Mesenchymal stem cell (in vitro differentiated cells and primary cell): Measurements from ENCODE around the gene AUTS2.

ENCODE experiments used
- DNase-seq: peaks from one replicate; pipeline ENCODE4 v3.0.0-alpha.2; 2013
- H2AFZ ChIP-seq: one replicate; pipeline ENCODE4 v1.6.1; 2013; ENCODE audit warnings: low read depth, mild to moderate bottlenecking, control low read depth, inconsistent platforms, low read length, moderate library complexity
- H2AK5ac ChIP-seq: 2 replicates; pipeline ENCODE4 v1.6.1; 2013; ENCODE audit warnings: low read length, moderate library complexity, mild to moderate bottlenecking, inconsistent platforms; ENCODE audit not compliant: severe bottlenecking
- H2BK120ac ChIP-seq: one replicate; pipeline ENCODE4 v1.6.1; 2013; ENCODE audit warnings: low read depth, mild to moderate bottlenecking, inconsistent platforms, low read length, moderate library complexity
- H2BK12ac ChIP-seq, 2 experiments: one replicate each; pipeline ENCODE4 v1.6.1; 2013; ENCODE audit warnings: inconsistent platforms in 2 of 2, low read length in 2 of 2, mild to moderate bottlenecking in 2 of 2, moderate library complexity in 2 of 2, control low read depth in 1 of 2
- H2BK15ac ChIP-seq: one replicate; pipeline ENCODE4 v1.6.1; 2013; ENCODE audit warnings: mild to moderate bottlenecking, low read depth, inconsistent platforms; ENCODE audit not compliant: poor library complexity, severe bottlenecking
- H2BK5ac ChIP-seq: 2 replicates; pipeline ENCODE4 v1.6.1; 2013; ENCODE audit warnings: low read depth, mild to moderate bottlenecking, low read length, control low read depth, inconsistent platforms; ENCODE audit not compliant: poor library complexity, severe bottlenecking
- H3K14ac ChIP-seq, 2 experiments: one replicate each; pipeline ENCODE4 v1.6.1; 2013; ENCODE audit warnings: inconsistent platforms in 2 of 2, low read length in 2 of 2, control low read depth in 1 of 2, mild to moderate bottlenecking in 1 of 2, moderate library complexity in 1 of 2
- H3K18ac ChIP-seq, 2 experiments: one replicate each; pipeline ENCODE4 v1.6.1; 2013; ENCODE audit warnings: inconsistent platforms in 2 of 2, low read length in 2 of 2, control low read depth in 1 of 2, low read depth in 1 of 2, mild to moderate bottlenecking in 1 of 2
- H3K23ac ChIP-seq, 2 experiments: one replicate each; pipeline ENCODE4 v1.6.1; 2013; ENCODE audit warnings: inconsistent platforms in 2 of 2, low read length in 2 of 2, mild to moderate bottlenecking in 2 of 2, moderate library complexity in 2 of 2, control low read depth in 1 of 2
- H3K27ac ChIP-seq: 2 replicates; pipeline ENCODE4 v1.5.1; 2013; ENCODE audit warnings: mild to moderate bottlenecking, moderate library complexity, low read length, control low read depth, inconsistent platforms; ENCODE audit not compliant: poor library complexity, severe bottlenecking
- H3K27me3 ChIP-seq, 2 experiments: 2 replicates each; pipeline versions ENCODE4 v1.6.1 to v1.7.0; 2013; ENCODE audit warnings: low read length in 2 of 2, mild to moderate bottlenecking in 2 of 2, moderate library complexity in 2 of 2, control low read depth in 1 of 2, inconsistent platforms in 1 of 2; ENCODE audit not compliant: control insufficient read depth in 1 of 2, insufficient read depth in 1 of 2
- H3K36me3 ChIP-seq, 2 experiments: 2 replicates each; pipeline versions ENCODE4 v1.6.1 to v1.7.0; 2013; ENCODE audit warnings: low read length in 2 of 2, control low read depth in 1 of 2, inconsistent platforms in 1 of 2, low read depth in 1 of 2, mild to moderate bottlenecking in 1 of 2; ENCODE audit not compliant: insufficient read depth in 2 of 2, control insufficient read depth in 1 of 2
- H3K4ac ChIP-seq, 2 experiments: one replicate each; pipeline ENCODE4 v1.6.1; 2013; ENCODE audit warnings: inconsistent platforms in 2 of 2, low read length in 2 of 2, mild to moderate bottlenecking in 2 of 2, moderate library complexity in 2 of 2, control low read depth in 1 of 2, low read depth in 1 of 2
- H3K4me1 ChIP-seq: 2 replicates; pipeline ENCODE4 v1.6.1; 2013; ENCODE audit warnings: low read depth, low read length, control low read depth; ENCODE audit not compliant: control insufficient read depth, insufficient read depth
- H3K4me2 ChIP-seq: 2 replicates; pipeline ENCODE4 v1.6.1; 2013; ENCODE audit warnings: low read length, mild to moderate bottlenecking, inconsistent platforms; ENCODE audit not compliant: poor library complexity, severe bottlenecking
- H3K4me3 ChIP-seq, 2 experiments: 2 replicates each; pipeline versions ENCODE4 v1.5.1 to v1.7.0; 2013; ENCODE audit warnings: low read length in 2 of 2, mild to moderate bottlenecking in 2 of 2, control low read depth in 1 of 2, low read depth in 1 of 2; ENCODE audit not compliant: insufficient read depth in 1 of 2
- H3K79me1 ChIP-seq: replicated peaks from 2 replicates; pipeline ENCODE4 v1.6.1; 2013; ENCODE audit warnings: mild to moderate bottlenecking, control low read depth, low read length, inconsistent platforms; ENCODE audit not compliant: poor library complexity, severe bottlenecking
- H3K9ac ChIP-seq: 2 replicates; pipeline ENCODE4 v1.7.0; 2013; ENCODE audit warnings: mild to moderate bottlenecking, low read length, moderate library complexity
- H3K9me3 ChIP-seq: 2 replicates; pipeline ENCODE4 v1.7.0; 2013; ENCODE audit warnings: mild to moderate bottlenecking, low read length; ENCODE audit not compliant: control insufficient read depth
- H4K8ac ChIP-seq: one replicate; pipeline ENCODE4 v1.6.1; 2013; ENCODE audit warnings: inconsistent platforms, mild to moderate bottlenecking, low read length, moderate library complexity
- H4K91ac ChIP-seq: one replicate; pipeline ENCODE4 v1.6.1; 2013; ENCODE audit warnings: mild to moderate bottlenecking, low read length, inconsistent platforms
- WGBS: methylation state at CpG from one replicate; pipeline ENCODE4 v1.1.7; 2013; ENCODE audit warnings: mixed read lengths; 5-methylcytosine and 5-hydroxymethylcytosine counted together

The AUTS2 gene

GRCh38 chr7:70655694-70656093, 1057.4 kb downstream of the AUTS2 start:
- H3K27ac ChIP-seq: no peak overlapping the region
- no peak overlapping the region for H3K4me3 ChIP-seq
- H2BK12ac ChIP-seq: no peak overlapping the region
- no peaks in the 10 kb centered on the region for H3K27me3 ChIP-seq
- no peak overlapping the region for H2AK5ac ChIP-seq
- H3K9me3 ChIP-seq: no peaks in the 10 kb centered on the region
- H2BK5ac ChIP-seq: no peak overlapping the region
- H3K79me1 ChIP-seq: no peaks in the 10 kb centered on the region
- H3K36me3 ChIP-seq: no peaks in the 10 kb centered on the region
- H2BK15ac ChIP-seq: no peak overlapping the region
- H3K18ac ChIP-seq: no peak overlapping the region
- no peak overlapping the region for H4K8ac ChIP-seq
- no peak overlapping the region for H3K14ac ChIP-seq
- H3K9ac ChIP-seq: no peak overlapping the region
- no peak overlapping the region for H2BK120ac ChIP-seq
- H3K23ac ChIP-seq: no peak overlapping the region
- DNase-seq: no peak
- no peaks in the 10 kb centered on the region for H3K4me1 ChIP-seq
- H3K4me2 ChIP-seq: no peak overlapping the region
- no peak overlapping the region for H3K4ac ChIP-seq
- 96% methylated on average over 1 of the region's 3 CpGs for WGBS
- H4K91ac ChIP-seq: no peak overlapping the region
- no peak overlapping the region for H2AFZ ChIP-seq

GRCh38 chr7:70657571-70657970, 1059.3 kb downstream of the AUTS2 start:
- Histone ChIP-seq H3K27me3 (no peaks in the 10 kb centered on the region), H3K23ac (no peak overlapping the region), H3K27ac (no peak overlapping the region), H2AK5ac (no peak overlapping the region), H3K79me1 (no peaks in the 10 kb centered on the region), H3K36me3 (no peaks in the 10 kb centered on the region), H3K4ac (no peak overlapping the region), H2AFZ (no peak overlapping the region), H3K18ac (no peak overlapping the region), H3K9me3 (no peaks in the 10 kb centered on the region), H4K91ac (no peak overlapping the region), H3K14ac (no peak overlapping the region), H3K9ac (no peak overlapping the region), H2BK5ac (no peak overlapping the region), H3K4me3 (no peak overlapping the region), H3K4me2 (no peak overlapping the region), H2BK15ac (no peak overlapping the region), H3K4me1 (peaks cover 1% of the 10 kb centered on the region), H2BK12ac (no peak overlapping the region), H4K8ac (no peak overlapping the region), H2BK120ac (no peak overlapping the region)
- DNase-seq: no peak
- WGBS: 75% methylated on average over 5 of the region's 5 CpGs

GRCh38 chr7:70657989-70658632, 1059.8 kb downstream of the AUTS2 start:
- no peak overlapping the region for H2BK12ac ChIP-seq
- no peak overlapping the region for H4K8ac ChIP-seq
- no peak overlapping the region for H2AFZ ChIP-seq
- DNase-seq: no peak
- no peak overlapping the region for H4K91ac ChIP-seq
- peaks cover 1% of the 10 kb centered on the region for H3K4me1 ChIP-seq
- H3K4ac ChIP-seq: no peak overlapping the region
- H3K79me1 ChIP-seq: no peaks in the 10 kb centered on the region
- H3K27ac ChIP-seq: no peak overlapping the region
- H3K14ac ChIP-seq: no peak overlapping the region
- H3K36me3 ChIP-seq: no peaks in the 10 kb centered on the region
- no peaks in the 10 kb centered on the region for H3K9me3 ChIP-seq
- WGBS: 80% methylated on average over 9 of the region's 9 CpGs
- H2AK5ac ChIP-seq: no peak overlapping the region
- H2BK15ac ChIP-seq: no peak overlapping the region
- H3K4me2 ChIP-seq: no peak overlapping the region
- no peak overlapping the region for H3K4me3 ChIP-seq
- H3K9ac ChIP-seq: no peak overlapping the region
- no peak overlapping the region for H3K18ac ChIP-seq
- no peak overlapping the region for H3K23ac ChIP-seq
- no peak overlapping the region for H2BK120ac ChIP-seq
- no peaks in the 10 kb centered on the region for H3K27me3 ChIP-seq
- no peak overlapping the region for H2BK5ac ChIP-seq

GRCh38 chr7:70659263-70659662, 1061.0 kb downstream of the AUTS2 start:
- no peak overlapping the region for H2BK120ac ChIP-seq
- no peak overlapping the region for H3K4me3 ChIP-seq
- no peak overlapping the region for H3K14ac ChIP-seq
- no peak overlapping the region for H4K91ac ChIP-seq
- no peak overlapping the region for H2BK12ac ChIP-seq
- H3K9me3 ChIP-seq: no peaks in the 10 kb centered on the region
- H2BK5ac ChIP-seq: no peak overlapping the region
- H3K27me3 ChIP-seq: no peaks in the 10 kb centered on the region
- no peak overlapping the region for H4K8ac ChIP-seq
- H3K36me3 ChIP-seq: no peaks in the 10 kb centered on the region
- H3K9ac ChIP-seq: no peak overlapping the region
- no peaks in the 10 kb centered on the region for H3K79me1 ChIP-seq
- no peak overlapping the region for H3K23ac ChIP-seq
- peaks cover 1% of the 10 kb centered on the region for H3K4me1 ChIP-seq
- no peak overlapping the region for H3K18ac ChIP-seq
- H2AFZ ChIP-seq: no peak overlapping the region
- DNase-seq: no peak
- WGBS: 94% methylated on average over 8 of the region's 8 CpGs
- no peak overlapping the region for H3K4me2 ChIP-seq
- no peak overlapping the region for H2AK5ac ChIP-seq
- H3K27ac ChIP-seq: no peak overlapping the region
- H3K4ac ChIP-seq: no peak overlapping the region
- H2BK15ac ChIP-seq: no peak overlapping the region
